ENCODE results near the gene EPS15.
"Not testable (repeated sequence)": the region's sequence is repeated elsewhere in the genome, so short reads cannot be mapped to it uniquely, and the experiment has no call there.

GRCh38 chr1:51501218-51501630, 17.8 kb downstream of the EPS15 start:
- TF ChIP-seq MXI1 (IDR thresholded peaks at IDR 0.05; ENCODE audit: low read depth, low read length); RAD21 (IDR thresholded peaks at IDR 0.05; ENCODE audit: low read length); CTCF (IDR thresholded peaks at IDR 0.05); EZH2phosphoT487 (IDR thresholded peaks at IDR 0.05; ENCODE audit: borderline replicate concordance, low read depth); TAF1 (IDR thresholded peaks at IDR 0.05; ENCODE audit: borderline replicate concordance, low read depth, low read length); SMC3 (IDR thresholded peaks at IDR 0.05; ENCODE audit: low read depth, low read length); GABPA (IDR thresholded peaks at IDR 0.05; ENCODE audit: low read depth); CHD2 (IDR thresholded peaks at IDR 0.05; ENCODE audit: low read length, partially characterized antibody); POLR2AphosphoS5 (IDR thresholded peaks at IDR 0.05; ENCODE audit: low read depth, low read length); USF2 (IDR thresholded peaks at IDR 0.05; ENCODE audit: borderline replicate concordance, low read depth, low read length); EP300 (IDR thresholded peaks at IDR 0.05; ENCODE audit: borderline replicate concordance in 1 of 2, low read depth in 1 of 2, low read length in 1 of 2): not testable (repeated sequence)
- TF ChIP-seq, protein P1, sequence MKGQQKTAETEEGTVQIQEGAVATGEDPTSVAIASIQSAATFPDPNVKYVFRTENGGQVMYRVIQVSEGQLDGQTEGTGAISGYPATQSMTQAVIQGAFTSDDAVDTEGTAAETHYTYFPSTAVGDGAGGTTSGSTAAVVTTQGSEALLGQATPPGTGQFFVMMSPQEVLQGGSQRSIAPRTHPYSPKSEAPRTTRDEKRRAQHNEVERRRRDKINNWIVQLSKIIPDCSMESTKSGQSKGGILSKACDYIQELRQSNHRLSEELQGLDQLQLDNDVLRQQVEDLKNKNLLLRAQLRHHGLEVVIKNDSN (IDR thresholded peaks at IDR 0.05; ENCODE audit: borderline replicate concordance, low read depth) = not testable (repeated sequence)

Data from SK-N-SH (cell line).